ENCODE results near the gene DCAF17. TPM values are rescaled to one million over a fixed set of nuclear protein-coding genes. Genes with fewer than 3 reads are reported as not detected.

The DCAF17 gene
- polyA plus RNA-seq, 1 donor from 2014 or later = 20.3 TPM

GRCh38 chr2:171522788-171523087, 88.7 kb downstream of the DCAF17 start:
- Histone ChIP-seq H3K27me3 (ENCODE audit: insufficient read depth, low read depth, low read length) (peaks cover 38% of the 10 kb centered on the region), H3K4me2 (ENCODE audit: low read length) (peak overlapping the region; percentile 79), H3K27ac (ENCODE audit: low read length) (no peak overlapping the region), H2AFZ (ENCODE audit: low read depth, low read length) (no peak overlapping the region), H4K20me1 (ENCODE audit: insufficient read depth) (no peaks in the 10 kb centered on the region), H3K9me3 (ENCODE audit: low read length) (no peaks in the 10 kb centered on the region), H3K4me3 (ENCODE audit: low read length) (peak overlapping the region; percentile 78), H3K9ac (ENCODE audit: low read length) (peak overlapping the region; percentile 18), H3K79me2 (replicated peaks; ENCODE audit: insufficient read depth, low read length) (no peaks in the 10 kb centered on the region), H3F3A (ENCODE audit: insufficient read depth, low read length, poor library complexity, severe bottlenecking) (no peaks in the 10 kb centered on the region), H3K36me3 (ENCODE audit: insufficient read depth, low read length) (no peaks in the 10 kb centered on the region), H3K9me2 (ENCODE audit: insufficient read depth, low read length) (no peaks in the 10 kb centered on the region)
- TF ChIP-seq CTCF (IDR thresholded peaks at IDR 0.05; ENCODE audit: poor library complexity, severe bottlenecking) (no peak), EZH2 (IDR thresholded peaks at IDR 0.05; ENCODE audit: borderline replicate concordance, insufficient read depth, low read length, poor library complexity, severe bottlenecking) (no peak), EP300 (conservative IDR thresholded peaks at IDR 0.05; ENCODE audit: poor library complexity, severe bottlenecking) (no peak), POLR2AphosphoS5 (IDR thresholded peaks at IDR 0.05) (no peak), MXI1 (conservative IDR thresholded peaks at IDR 0.05; ENCODE audit: poor library complexity, severe bottlenecking) (no peak), REST (IDR thresholded peaks at IDR 0.05; ENCODE audit: borderline replicate concordance) (no peak), RAD21 (conservative IDR thresholded peaks at IDR 0.05) (no peak), SMC3 (conservative IDR thresholded peaks at IDR 0.05; ENCODE audit: poor library complexity) (no peak), TAF1 (IDR thresholded peaks at IDR 0.05; ENCODE audit: low read depth) (no peak)

GRCh38 chr2:171523088-171524017, 89.3 kb downstream of the DCAF17 start:
- Histone ChIP-seq H3K27me3 (ENCODE audit: insufficient read depth, low read depth, low read length) (peaks cover 38% of the 10 kb centered on the region), H3K9me2 (ENCODE audit: insufficient read depth, low read length) (no peaks in the 10 kb centered on the region), H2AFZ (ENCODE audit: low read depth, low read length) (no peak overlapping the region), H4K20me1 (ENCODE audit: insufficient read depth) (no peaks in the 10 kb centered on the region), H3K9ac (ENCODE audit: low read length) (peak overlapping the region; percentile 18), H3K9me3 (ENCODE audit: low read length) (no peaks in the 10 kb centered on the region), H3K79me2 (replicated peaks; ENCODE audit: insufficient read depth, low read length) (no peaks in the 10 kb centered on the region), H3F3A (ENCODE audit: insufficient read depth, low read length, poor library complexity, severe bottlenecking) (no peaks in the 10 kb centered on the region), H3K4me2 (ENCODE audit: low read length) (peak overlapping the region; percentile 79), H3K27ac (ENCODE audit: low read length) (no peak overlapping the region), H3K4me3 (ENCODE audit: low read length) (peak overlapping the region; percentile 78), H3K36me3 (ENCODE audit: insufficient read depth, low read length) (no peaks in the 10 kb centered on the region)
- TF ChIP-seq RAD21 (conservative IDR thresholded peaks at IDR 0.05) (no peak), SMC3 (conservative IDR thresholded peaks at IDR 0.05; ENCODE audit: poor library complexity) (no peak), POLR2AphosphoS5 (IDR thresholded peaks at IDR 0.05) (no peak), EZH2 (IDR thresholded peaks at IDR 0.05; ENCODE audit: borderline replicate concordance, insufficient read depth, low read length, poor library complexity, severe bottlenecking) (peak; percentile 5), MXI1 (conservative IDR thresholded peaks at IDR 0.05; ENCODE audit: poor library complexity, severe bottlenecking) (peak; percentile 23)
